Neural cell (in vitro differentiated cells): ENCODE measurements around the gene RHO.
"Not testable (repeated sequence)": the region's sequence is repeated elsewhere in the genome, so short reads cannot be mapped to it uniquely, and the experiment has no call there.

Source experiments
- CTCF ChIP-seq: fragments of 450-650 bp; IDR thresholded peaks from 2 replicates; pipeline ENCODE4 v1.5.1; 2014; ENCODE audit warnings: antibody characterized with exemption, mild to moderate bottlenecking, moderate library complexity; ENCODE audit not compliant: poor library complexity, severe bottlenecking
- EP300 ChIP-seq: fragments of 450-650 bp; conservative IDR thresholded peaks from 2 replicates; pipeline ENCODE4 v1.6.1; 2014; ENCODE audit warnings: antibody characterized with exemption, mild to moderate bottlenecking, moderate library complexity; ENCODE audit not compliant: poor library complexity, severe bottlenecking
- EZH2 ChIP-seq: fragments of 200-600, 300-800 bp; shearing (Covaris generic), sonication (generic); IDR thresholded peaks from 2 replicates; pipeline ENCODE4 v1.6.1; 2014; ENCODE audit warnings: antibody characterized with exemption, low read length, borderline replicate concordance, mild to moderate bottlenecking; ENCODE audit not compliant: insufficient read depth, poor library complexity, severe bottlenecking
- POLR2AphosphoS5 ChIP-seq: IDR thresholded peaks from 2 replicates; pipeline ENCODE4 v1.6.1; 2012

GRCh38 chr3:129498603-129499488 lies 29.6 kb upstream of the RHO start:
- not testable (repeated sequence) for TF ChIP-seq CTCF, EZH2, EP300, POLR2AphosphoS5
